Stimulated activated naive CD8-positive, alpha-beta T cell treated with anti-CD3 and anti-CD28 coated beads, Interleukin-15, amount 100 ng/mL, for 72 hours (primary cell): ENCODE data around the gene NUCKS1.

Source experiments
- ATAC-seq: fragments of 150-1000 bp; cut with Tn5 transposase; 2 replicates; pipeline ENCODE4 v1.10.0; 2021; ENCODE audit warnings: mild to moderate bottlenecking, moderate library complexity
- DNase-seq, 2 donors: peaks; one replicate each; pipeline ENCODE4 v3.0.0; 2021 to 2022
- H3K27ac Mint-ChIP-seq, 2 donors: one replicate each; pipeline ENCODE4 v1.8.0; 2022; ENCODE audit warnings: mild to moderate bottlenecking in 2 of 2, mixed read lengths in 2 of 2, moderate library complexity in 2 of 2
- H3K27me3 Mint-ChIP-seq: one replicate; pipeline ENCODE4 v1.8.0; 2022; ENCODE audit warnings: mixed read lengths
- H3K4me1 Mint-ChIP-seq: one replicate; pipeline ENCODE4 v1.8.0; 2022; ENCODE audit warnings: mild to moderate bottlenecking, mixed read lengths
- H3K4me3 Mint-ChIP-seq, 2 donors: one replicate each; pipeline ENCODE4 v1.8.0; 2022; ENCODE audit warnings: mild to moderate bottlenecking in 2 of 2, mixed read lengths in 2 of 2, moderate library complexity in 1 of 2
- H3K9me3 Mint-ChIP-seq, 2 donors: one replicate each; pipeline ENCODE4 v1.8.0; 2022; ENCODE audit warnings: mixed read lengths in 2 of 2

The NUCKS1 gene

GRCh38 chr1:205664399-205665017, 85.5 kb downstream of the NUCKS1 start:
- Mint-ChIP-seq H3K27me3 (peaks cover 23% of the 10 kb centered on the region), H3K4me3 (no peak overlapping the region), H3K9me3 (no peaks in the 10 kb centered on the region), H3K27ac (no peak overlapping the region), H3K4me1 (peaks cover 29% of the 10 kb centered on the region)
- ATAC-seq (no peak), DNase-seq (no peak)

GRCh38 chr1:205663286-205663936, 86.6 kb downstream of the NUCKS1 start:
- Mint-ChIP-seq H3K27me3 (peaks cover 17% of the 10 kb centered on the region), H3K4me3 (no peak overlapping the region), H3K9me3 (no peaks in the 10 kb centered on the region), H3K27ac (no peak overlapping the region), H3K4me1 (peaks cover 23% of the 10 kb centered on the region)
- DNase-seq = no peak
- no peak for ATAC-seq
